Neuron (in vitro differentiated cells): ENCODE measurements around the gene PIK3C3.

Experiments used
- H2AFZ ChIP-seq: one replicate; pipeline ENCODE4 v1.6.1; 2013; ENCODE audit warnings: low read depth, mild to moderate bottlenecking, inconsistent platforms, low read length, moderate library complexity
- H3K27me3 ChIP-seq: one replicate; pipeline ENCODE4 v1.6.1; 2013; ENCODE audit warnings: low read length; ENCODE audit not compliant: insufficient read depth
- H3K36me3 ChIP-seq: one replicate; pipeline ENCODE4 v1.6.1; 2013; ENCODE audit warnings: low read length; ENCODE audit not compliant: insufficient read depth
- H3K4me1 ChIP-seq: one replicate; pipeline ENCODE4 v1.6.1; 2013; ENCODE audit warnings: low read length; ENCODE audit not compliant: insufficient read depth
- H3K4me3 ChIP-seq: 2 replicates; pipeline ENCODE4 v1.5.1; 2013; ENCODE audit warnings: mild to moderate bottlenecking, low read length, moderate library complexity
- H3K9me3 ChIP-seq: one replicate; pipeline ENCODE4 v1.6.1; 2013; ENCODE audit warnings: low read length

Gene PIK3C3

DNA sequence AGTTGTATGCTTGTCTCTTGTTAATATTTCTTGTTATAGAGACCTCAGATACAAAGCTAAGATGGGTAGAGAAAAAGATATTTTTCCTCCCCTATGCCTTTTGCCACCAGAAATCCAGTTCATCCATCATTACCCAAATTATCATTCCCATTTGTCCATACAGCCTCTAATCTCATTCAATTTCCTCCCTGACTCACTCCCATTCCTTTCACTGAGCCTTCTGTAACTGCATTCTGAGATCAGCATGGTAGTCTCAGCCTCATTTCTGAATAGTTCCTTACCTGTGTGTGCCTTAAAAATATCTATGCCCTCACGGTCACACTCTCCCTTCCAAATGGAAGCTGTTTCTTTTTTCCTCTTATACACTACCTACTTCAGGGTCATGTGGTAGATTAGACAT lies 15.7 kb upstream of the PIK3C3 start:
- H3K27me3 ChIP-seq = no peaks in the 10 kb centered on the region
- H3K4me3 ChIP-seq = no peak overlapping the region
- no peaks in the 10 kb centered on the region for H3K9me3 ChIP-seq
- peaks cover 6% of the 10 kb centered on the region for H3K4me1 ChIP-seq
- no peak overlapping the region for H2AFZ ChIP-seq
- no peaks in the 10 kb centered on the region for H3K36me3 ChIP-seq

DNA sequence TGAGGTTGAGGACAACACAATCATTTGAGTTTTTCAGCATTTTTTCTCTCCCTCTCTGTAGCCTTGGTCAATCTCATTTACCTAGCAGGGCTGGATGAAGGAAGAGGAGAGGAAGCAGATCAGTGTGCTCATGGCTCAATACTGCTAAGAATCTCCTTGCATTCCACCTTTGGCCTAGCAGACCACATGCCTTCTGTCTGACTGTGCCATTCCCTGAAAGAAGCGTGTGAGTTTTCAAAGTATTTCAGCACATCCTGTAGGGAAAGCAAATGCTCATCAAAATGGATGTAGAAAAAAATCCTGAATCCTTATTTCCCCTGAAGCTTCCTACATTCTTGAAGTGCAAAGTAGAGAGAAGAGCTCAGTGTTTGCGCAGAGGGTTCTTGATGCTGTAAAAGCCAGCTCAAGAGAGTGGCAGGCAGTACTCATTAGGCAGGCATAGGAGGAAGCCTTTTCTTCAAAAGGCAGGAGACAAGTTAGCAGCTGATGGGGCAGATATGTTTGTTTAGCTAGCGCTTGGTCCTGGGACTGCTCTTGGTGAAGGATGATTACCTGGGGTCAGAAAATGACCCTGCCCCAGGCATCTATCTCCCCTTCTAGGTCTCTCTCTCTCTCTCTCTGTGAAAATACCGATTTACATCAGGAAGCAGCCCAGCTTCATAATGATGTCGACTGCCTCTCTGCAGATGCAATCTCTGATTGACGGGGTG lies 14.4 kb upstream of the PIK3C3 start:
- no peaks in the 10 kb centered on the region for H3K9me3 ChIP-seq
- no peaks in the 10 kb centered on the region for H3K36me3 ChIP-seq
- no peaks in the 10 kb centered on the region for H3K27me3 ChIP-seq
- peaks cover 6% of the 10 kb centered on the region for H3K4me1 ChIP-seq
- peak overlapping the region; percentile 18 for H2AFZ ChIP-seq
- no peak overlapping the region for H3K4me3 ChIP-seq

DNA sequence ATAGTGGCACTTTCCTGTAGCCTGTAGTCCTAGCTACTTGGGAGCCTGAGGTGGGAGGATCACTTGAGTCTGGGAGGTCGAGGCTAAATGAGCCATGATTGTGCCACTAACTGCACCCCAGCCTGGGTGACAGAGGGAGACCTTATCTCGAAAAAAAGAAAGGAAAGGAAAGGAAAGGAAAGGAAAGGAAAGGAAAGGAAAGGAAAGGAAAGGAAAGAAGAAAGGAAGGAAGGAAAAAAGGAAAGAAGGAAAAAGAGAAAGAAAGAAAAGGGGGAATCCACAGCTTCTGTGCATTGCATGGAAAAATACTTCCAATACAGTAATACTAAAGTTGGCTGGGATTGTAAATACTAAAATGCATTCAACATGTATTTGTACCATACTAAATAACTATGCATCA lies 12.8 kb upstream of the PIK3C3 start:
- Histone ChIP-seq H3K4me3 (no peak overlapping the region), H3K4me1 (peaks cover 6% of the 10 kb centered on the region)

DNA sequence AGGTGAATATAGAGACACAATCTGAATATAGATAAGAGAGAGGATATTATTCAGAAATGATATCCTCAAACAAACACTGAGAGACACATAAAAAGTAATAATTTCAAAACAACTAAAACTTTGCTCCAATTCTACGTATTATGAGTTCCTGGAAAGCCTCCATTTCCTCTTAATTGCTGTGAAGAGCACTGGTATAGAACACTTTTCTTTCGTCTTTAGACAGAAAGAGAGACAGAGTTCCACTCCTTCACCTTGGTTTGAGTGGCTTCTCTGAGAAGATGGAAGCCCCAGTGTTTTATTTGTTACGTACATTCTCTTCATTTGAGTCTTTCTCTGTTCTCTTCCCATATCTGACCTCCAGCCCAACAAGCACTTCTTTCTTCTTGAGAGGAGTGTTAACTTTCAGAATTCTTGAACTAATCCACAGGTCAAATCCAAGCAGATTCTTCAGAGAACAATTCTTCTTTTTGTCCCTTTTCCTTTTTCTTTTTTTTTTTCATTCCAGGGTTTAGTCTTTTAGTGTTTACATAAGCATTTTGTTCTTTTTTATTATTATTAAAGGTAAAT lies 6.4 kb upstream of the PIK3C3 start:
- Histone ChIP-seq H2AFZ (no peak overlapping the region), H3K9me3 (no peaks in the 10 kb centered on the region), H3K27me3 (no peaks in the 10 kb centered on the region), H3K4me1 (no peaks in the 10 kb centered on the region), H3K36me3 (no peaks in the 10 kb centered on the region), H3K4me3 (no peak overlapping the region)

More for the DNA sequence above, 12.8 kb upstream of the PIK3C3 start:
- H3K9me3 ChIP-seq = no peaks in the 10 kb centered on the region
- no peak overlapping the region for H2AFZ ChIP-seq
- H3K27me3 ChIP-seq = no peaks in the 10 kb centered on the region
- H3K36me3 ChIP-seq = no peaks in the 10 kb centered on the region

DNA sequence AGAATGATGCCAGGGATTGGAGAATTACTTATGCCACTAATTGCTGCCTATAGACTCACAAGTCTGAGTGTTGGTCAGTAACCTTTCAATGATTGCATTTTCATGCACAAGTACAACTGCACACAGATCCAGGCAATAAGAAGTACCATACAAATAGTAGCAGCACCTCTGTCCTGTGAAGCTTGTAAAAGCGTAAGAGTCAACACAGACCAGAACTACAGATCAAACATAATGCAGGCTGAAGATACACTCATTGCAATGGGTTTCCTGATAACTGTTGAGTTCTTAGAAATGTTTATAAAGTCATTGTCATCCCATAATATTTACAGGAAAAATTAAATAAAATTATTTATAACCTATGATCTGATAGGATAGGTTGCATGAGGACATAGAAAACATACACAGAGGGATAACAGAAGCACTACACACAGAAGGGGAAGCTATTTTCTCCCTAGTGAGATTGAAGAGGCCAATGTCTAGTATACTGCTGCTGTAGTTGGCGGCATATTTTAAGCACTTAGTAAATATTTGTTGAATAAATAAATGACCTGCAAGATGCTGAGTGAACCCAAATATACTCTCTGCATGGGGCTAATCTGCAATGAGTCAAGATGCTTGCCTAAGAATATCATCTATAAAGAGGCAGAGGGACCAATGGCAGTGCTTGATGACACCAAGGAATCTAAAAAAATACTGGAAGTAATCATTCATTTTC lies 5.7 kb upstream of the PIK3C3 start:
- Histone ChIP-seq H3K36me3 (no peaks in the 10 kb centered on the region), H3K27me3 (no peaks in the 10 kb centered on the region), H2AFZ (no peak overlapping the region), H3K9me3 (no peaks in the 10 kb centered on the region), H3K4me3 (no peak overlapping the region), H3K4me1 (no peaks in the 10 kb centered on the region)

DNA sequence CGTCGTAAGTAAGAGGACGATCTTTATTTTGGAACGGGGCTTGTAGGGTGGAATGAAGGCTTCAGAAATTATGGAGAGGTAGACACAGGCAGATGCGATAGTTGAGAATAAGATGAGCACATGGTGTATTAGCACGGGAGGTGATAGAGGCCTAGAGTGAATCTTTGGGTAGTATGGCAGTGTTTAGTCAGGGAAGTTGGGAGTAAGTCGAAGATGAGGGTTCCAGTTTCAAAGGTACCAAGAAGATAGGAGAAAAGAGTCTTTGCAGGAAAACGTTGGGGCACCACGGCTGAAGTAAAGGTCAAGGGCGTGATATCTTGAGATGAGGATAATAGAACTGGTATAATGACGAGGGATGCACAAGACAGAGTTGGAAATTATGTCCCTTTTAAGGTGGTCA lies 654 bp downstream of the PIK3C3 start:
- Histone ChIP-seq H2AFZ (no peak overlapping the region), H3K9me3 (no peaks in the 10 kb centered on the region), H3K4me3 (peak overlapping the region; percentile 66), H3K36me3 (peaks cover 25% of the 10 kb centered on the region), H3K27me3 (no peaks in the 10 kb centered on the region), H3K4me1 (peaks cover 17% of the 10 kb centered on the region)

DNA sequence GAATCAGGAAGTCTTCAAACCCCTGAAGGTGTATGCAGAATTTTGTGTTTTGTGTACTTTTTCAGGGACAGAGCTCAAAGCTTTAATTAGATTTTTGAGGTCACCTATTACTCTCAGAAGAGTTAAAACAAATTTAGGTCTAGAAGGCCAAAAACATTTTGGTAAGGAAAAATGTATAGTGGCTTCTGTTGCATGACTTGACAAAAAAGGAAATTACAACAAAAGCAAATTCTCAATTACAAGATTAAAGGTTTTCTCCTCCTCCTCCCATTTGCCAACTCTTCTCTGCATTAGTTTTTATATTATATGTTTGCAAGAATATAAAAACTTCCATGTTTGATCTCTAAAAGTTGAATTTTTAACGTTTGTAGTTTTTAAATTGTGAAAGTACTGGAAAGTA lies 4.0 kb downstream of the PIK3C3 start:
- Histone ChIP-seq H3K9me3 (no peaks in the 10 kb centered on the region), H3K36me3 (peaks cover 42% of the 10 kb centered on the region), H2AFZ (no peak overlapping the region), H3K4me3 (no peak overlapping the region), H3K4me1 (peaks cover 17% of the 10 kb centered on the region), H3K27me3 (no peaks in the 10 kb centered on the region)

DNA sequence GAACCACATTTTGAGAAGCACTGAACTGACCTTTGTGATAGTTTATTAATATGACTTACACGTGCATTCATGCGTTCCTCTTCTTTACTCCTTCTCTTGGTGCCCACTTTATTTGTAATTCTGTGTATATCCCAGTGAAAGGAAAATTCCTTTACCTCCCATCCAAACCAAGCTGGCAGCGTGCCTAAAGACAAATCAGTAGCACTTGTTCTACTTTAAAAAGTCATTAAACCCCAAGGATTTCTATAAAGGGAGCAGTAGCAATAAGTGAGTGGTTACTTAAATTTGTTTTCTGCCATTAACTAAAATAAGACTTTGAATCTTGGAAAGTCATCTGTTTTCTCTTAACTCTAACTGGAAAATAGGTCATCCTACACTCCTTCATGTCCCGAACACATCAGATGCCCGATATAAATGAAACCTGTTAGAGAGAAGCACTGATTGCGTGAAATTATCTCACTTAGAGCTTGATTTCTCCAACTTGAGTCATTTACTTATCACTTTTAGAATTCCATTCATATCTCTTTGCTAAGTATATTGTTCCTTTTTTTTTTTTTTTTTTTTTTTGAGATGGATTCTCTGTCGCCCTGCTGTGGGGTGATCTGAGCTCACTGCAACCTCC lies 10.7 kb downstream of the PIK3C3 start:
- no peaks in the 10 kb centered on the region for H3K4me1 ChIP-seq

DNA sequence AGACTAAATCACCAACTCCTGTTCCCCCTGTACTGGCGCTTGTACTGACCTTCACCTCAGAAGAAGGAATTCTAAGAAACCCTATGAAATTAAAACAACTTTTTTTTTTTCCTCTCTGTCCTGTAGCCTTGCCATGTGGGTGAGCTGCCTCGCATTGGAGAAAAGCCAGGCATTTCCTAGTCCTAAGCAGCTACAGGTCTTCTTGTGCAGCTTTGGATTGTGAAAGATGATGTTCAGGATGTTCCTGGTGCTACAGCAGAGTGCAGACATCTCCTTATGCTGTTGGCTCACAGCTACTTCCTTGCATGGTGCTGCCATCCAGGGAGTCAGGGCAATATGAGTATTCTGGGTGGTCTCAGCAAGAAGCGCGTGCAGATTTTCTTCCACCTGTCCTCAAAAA lies 11.9 kb downstream of the PIK3C3 start:
- no peak overlapping the region for H2AFZ ChIP-seq
- no peaks in the 10 kb centered on the region for H3K9me3 ChIP-seq
- no peaks in the 10 kb centered on the region for H3K27me3 ChIP-seq
- no peaks in the 10 kb centered on the region for H3K4me1 ChIP-seq
- no peak overlapping the region for H3K4me3 ChIP-seq
- H3K36me3 ChIP-seq = peaks cover 60% of the 10 kb centered on the region

More for the DNA sequence above, 10.7 kb downstream of the PIK3C3 start:
- no peaks in the 10 kb centered on the region for H3K27me3 ChIP-seq
- H3K9me3 ChIP-seq = no peaks in the 10 kb centered on the region
- H3K4me3 ChIP-seq = no peak overlapping the region
- H3K36me3 ChIP-seq = peaks cover 58% of the 10 kb centered on the region
- no peak overlapping the region for H2AFZ ChIP-seq

DNA sequence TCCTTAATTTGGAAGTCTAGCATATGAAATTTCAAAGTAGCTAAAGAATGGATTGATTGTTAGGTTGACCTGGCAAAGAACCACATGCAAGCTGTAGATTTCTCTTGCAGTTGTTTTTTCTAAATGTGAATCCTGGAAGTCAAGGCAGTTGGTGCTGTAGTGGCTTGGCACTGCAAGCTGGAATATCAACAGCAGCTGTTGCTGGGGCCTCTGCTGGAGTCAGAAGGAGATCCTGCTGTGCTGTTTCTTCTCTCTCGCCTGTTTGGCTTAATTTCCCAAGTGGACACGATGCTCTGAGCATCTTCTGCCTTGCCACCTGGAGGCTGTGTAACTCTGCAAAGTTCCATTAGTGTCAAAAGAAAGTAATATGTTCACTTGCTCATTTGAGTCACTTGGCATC lies 12.6 kb downstream of the PIK3C3 start:
- no peak overlapping the region for H2AFZ ChIP-seq
- no peaks in the 10 kb centered on the region for H3K27me3 ChIP-seq
- no peaks in the 10 kb centered on the region for H3K4me1 ChIP-seq
- H3K36me3 ChIP-seq = peaks cover 61% of the 10 kb centered on the region
- H3K9me3 ChIP-seq = no peaks in the 10 kb centered on the region
- no peak overlapping the region for H3K4me3 ChIP-seq

DNA sequence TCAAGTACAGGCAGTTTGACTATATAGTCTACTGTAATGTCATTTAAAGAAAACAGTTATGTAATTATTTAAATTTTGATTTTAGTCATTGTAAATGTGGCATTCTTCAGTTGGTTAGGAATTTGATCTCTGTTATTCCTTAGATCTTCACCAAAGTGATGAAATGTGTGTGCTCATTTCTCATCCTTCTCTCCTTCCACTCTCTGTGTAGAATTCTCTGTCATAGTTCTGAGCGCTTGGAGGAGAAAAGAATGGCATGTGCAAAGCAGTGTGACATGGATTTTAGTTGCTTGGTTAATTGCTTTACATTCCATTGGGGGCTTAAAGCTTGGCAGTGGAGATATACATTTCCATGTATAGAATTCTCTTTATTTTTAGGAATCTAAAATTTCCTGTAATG lies 14.8 kb downstream of the PIK3C3 start:
- H3K27me3 ChIP-seq = no peaks in the 10 kb centered on the region
- H2AFZ ChIP-seq = no peak overlapping the region
- no peaks in the 10 kb centered on the region for H3K9me3 ChIP-seq
- H3K4me3 ChIP-seq = no peak overlapping the region
- H3K4me1 ChIP-seq = no peaks in the 10 kb centered on the region
- peaks cover 54% of the 10 kb centered on the region for H3K36me3 ChIP-seq

DNA sequence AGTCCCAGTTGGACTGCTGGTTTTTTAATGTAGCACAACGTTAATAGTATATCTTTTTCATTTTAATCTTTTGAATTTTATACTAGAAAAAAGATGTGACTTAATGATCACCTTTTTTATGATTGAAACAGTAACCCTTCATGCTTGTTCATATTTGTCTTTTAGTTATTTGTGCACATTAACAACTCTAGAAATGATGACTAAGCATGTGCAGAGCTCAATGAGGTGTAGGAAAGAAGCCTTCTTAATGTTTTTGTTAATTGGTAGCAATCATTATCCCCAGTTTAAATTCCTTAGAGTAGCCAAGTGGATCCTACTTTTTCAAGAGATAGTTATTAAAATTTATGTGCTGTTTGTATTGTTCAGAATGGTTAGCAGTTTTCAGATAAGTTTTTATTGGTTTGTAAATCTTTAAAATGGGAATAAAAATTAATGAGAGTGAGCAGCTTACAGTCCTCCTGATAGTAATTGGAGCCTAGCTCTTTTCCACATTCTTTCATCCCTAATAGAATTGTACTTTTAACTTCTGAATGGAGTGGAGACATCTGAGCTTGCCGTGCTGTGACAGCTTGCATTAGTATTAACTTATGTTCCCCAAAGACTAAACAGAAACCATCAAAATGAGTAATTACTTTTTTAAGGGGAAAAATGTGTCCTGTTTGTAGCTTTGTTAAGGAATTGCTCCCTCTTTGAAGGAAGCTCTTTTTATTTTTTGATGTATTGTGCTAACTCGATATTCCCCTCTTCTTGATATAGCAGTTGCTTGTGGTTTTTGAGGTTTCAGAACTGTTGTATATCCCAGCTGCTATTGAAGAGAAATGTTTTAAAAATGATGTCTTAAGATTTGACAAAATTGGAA lies 17.3 kb downstream of the PIK3C3 start:
- no peaks in the 10 kb centered on the region for H3K27me3 ChIP-seq
- H3K9me3 ChIP-seq = no peaks in the 10 kb centered on the region
- H3K36me3 ChIP-seq = peaks cover 35% of the 10 kb centered on the region
- no peaks in the 10 kb centered on the region for H3K4me1 ChIP-seq
- no peak overlapping the region for H3K4me3 ChIP-seq
- no peak overlapping the region for H2AFZ ChIP-seq
